HG02642 (cell line): Measurements from ENCODE around the gene INO80B.

Source experiments
- ATAC-seq: cut with Tn5 transposase; IDR thresholded peaks from one replicate; pipeline ENCODE4 v1.9.1; 2021; ENCODE audit warnings: mild to moderate bottlenecking; ENCODE audit not compliant: unreplicated experiment, poor library complexity

Gene INO80B

DNA sequence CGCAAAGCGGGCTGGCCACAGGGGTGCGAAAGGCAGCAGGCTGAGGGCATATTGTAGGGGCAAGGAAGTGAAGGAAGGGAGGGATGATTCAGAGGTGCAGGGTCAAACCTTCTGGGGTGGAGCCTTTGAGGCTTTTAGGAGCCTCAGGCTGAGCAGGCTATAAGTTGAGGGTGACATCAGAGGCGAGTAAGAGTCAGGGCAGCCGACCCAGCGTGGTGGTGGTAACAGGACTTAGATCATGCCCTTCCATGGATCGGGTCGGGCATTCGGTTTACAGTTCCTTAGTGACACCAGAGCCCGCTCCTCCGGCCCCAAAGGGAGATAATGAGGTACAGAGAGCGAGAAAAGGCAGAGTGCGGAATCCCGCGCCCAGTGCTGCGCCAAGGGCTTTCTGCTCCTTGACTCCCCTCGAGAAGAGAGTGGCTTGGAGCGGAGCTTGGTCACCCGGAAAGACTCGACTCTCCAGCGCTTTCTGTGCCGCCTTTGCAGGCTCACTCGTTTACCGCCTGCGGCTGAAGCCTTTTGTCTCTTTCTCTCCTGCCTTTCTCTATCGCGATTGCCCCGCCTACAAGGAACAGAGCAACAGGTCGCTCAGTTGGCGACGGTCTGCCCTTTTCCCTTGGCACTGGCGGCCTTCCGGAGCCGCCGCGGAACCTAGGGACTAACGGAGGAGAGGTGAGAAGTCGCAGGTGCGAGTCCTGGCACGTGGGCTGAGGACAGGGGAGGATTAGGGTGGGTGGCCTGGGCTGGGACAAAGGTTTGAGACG lies 43.8 kb downstream of the INO80B start:
- ATAC-seq = no peak

DNA sequence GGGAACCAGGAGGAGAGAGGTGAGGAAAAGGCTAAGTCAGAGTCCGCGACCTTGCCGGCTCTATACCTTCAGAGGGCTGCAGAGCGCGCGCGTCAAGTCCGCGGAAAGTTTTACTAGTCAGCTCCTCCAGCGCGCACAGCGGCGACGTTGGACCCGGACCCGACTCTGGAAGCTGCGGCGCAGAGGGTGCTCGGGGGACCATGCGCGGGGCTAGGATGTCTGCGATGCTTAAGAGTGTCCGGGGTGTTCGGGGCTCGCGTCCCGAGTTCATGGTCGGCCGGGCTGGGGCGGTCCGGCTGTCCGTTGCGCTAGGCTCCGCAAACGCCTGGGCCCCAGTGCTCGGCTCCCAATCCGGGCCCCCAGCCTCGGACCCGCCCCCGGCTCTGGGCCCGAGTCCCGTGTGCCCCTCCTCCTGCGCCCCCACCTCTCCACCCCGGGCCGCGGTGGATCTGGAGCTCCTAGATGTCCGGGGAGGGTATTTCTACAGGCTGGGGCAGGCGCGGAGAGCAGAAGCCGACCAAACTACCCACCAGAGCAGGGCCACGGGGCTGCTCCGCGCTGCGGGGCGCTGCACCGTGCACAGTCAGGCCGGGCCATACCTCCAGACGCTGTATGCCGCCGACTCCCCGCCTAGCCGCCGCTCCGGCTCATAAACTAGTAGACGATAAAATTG lies 44.5 kb downstream of the INO80B start, which contains the start of gene LBX2:
Gene LBX2, minus strand, starts transcription at position 337 of the 673 bp plus-strand sequence. Its CDS starts 66 bp downstream, at position 271.
- no peak for ATAC-seq

DNA sequence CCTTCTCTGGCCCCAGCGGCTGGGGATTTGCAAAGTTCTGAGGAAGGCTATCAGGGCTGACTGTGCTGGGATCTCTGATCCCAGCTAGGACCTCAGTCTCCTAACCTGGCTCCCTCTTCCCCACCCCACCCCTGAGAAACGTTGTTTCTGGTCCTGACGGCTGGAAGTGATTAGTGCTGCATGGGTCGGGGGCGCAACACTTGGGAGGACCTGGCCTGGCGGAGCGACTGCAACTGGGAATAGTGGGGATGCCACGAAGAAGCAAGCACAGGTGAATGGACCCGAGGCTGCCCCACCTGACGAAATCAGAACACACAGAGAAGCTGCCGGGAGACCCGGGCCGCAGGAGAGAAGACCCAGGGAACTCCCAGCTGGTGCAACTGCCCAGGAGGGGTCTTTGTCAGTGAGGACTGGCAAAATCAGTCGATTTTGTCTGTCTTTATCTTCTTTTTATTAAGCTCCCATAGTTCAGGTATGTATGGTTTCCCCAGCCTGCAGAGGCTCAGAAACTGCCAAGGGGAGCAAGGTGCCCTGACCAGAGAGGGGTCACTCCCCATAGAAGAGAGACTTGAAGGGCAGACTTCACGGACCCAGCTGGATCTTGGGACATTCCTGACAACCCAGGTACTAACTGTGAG lies 45.2 kb downstream of the INO80B start:
- ATAC-seq = no peak

DNA sequence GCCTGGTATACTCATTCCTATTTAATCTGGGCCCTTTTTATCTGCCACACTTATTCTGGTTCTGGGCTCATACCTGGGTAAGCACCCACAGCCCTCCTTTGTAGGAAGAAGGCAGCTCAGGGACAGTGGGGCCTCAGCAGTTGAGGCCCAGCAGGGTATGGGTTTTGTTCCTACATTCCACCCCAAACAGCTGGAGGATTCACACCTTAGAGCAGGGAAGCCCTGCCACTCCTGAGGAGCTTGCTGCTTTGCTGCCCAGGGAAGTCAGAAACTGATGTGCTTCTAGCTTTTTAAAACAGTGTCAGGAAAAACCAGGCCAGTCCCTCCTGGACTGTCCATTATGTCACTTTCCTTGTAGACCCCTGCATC lies 45.7 kb downstream of the INO80B start:
- ATAC-seq = no peak

DNA sequence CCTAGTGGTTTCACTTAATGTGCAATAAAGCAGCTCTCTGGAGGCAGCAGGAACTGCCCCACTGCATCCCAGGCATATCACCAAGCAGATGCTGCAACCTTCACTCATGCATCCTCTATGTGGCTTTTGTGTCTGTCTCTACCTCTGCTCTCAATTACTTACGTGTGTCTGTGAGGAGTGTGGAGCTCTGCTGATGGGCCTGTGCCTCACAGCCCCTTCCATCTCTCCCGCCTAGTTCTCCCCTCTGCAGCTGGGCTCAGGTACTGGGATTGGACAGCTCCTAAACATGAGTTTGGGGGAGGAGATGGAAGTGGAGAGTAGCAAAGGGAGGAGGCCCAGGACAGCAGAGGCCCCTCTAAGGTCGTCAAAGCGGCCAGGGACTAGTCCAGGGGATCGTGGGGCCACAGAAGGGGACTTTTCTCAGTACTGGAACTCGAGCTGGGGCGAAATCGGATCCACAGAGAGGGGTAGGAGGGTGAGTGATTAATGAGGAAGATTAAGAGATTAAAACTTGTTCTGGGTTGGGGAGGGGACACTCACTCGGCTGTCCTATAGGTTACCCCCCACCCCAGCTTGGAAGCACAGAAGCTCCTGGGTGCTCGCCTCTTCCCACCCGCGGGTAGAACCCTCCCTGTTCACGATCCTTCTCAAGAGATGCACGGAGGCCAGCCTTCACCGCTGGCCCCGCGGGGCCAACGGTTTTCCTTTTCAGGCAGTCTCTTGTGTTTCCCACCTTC lies 46.6 kb downstream of the INO80B start:
- no peak for ATAC-seq

DNA sequence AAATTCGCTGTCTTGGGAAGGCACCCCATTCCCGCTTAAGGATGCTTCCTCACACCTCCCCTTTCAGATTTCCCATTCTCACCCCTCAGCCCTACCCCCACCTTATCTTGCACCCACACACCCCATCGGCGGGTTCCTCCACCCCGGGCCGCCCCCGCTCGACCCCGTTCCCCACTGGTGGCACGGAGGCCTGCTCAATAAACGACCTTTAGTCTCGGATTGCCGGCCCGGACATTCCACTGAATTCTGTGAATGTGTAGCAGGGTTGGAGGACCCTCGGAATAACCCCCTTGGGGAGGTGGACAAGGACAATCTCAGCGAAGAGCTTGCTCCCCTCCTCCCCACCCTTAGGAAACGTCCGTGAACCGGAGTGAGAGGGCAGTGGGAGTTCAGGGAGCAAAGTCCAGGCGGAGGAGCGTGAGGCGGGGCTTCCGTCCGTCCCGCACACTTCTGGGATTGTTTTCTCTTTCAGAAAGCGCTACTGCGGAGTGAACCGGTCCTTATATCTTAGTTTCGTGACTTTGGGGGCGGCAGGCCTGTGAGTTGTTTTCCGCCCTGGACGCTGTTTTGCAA lies 47.3 kb downstream of the INO80B start:
- ATAC-seq = no peak

DNA sequence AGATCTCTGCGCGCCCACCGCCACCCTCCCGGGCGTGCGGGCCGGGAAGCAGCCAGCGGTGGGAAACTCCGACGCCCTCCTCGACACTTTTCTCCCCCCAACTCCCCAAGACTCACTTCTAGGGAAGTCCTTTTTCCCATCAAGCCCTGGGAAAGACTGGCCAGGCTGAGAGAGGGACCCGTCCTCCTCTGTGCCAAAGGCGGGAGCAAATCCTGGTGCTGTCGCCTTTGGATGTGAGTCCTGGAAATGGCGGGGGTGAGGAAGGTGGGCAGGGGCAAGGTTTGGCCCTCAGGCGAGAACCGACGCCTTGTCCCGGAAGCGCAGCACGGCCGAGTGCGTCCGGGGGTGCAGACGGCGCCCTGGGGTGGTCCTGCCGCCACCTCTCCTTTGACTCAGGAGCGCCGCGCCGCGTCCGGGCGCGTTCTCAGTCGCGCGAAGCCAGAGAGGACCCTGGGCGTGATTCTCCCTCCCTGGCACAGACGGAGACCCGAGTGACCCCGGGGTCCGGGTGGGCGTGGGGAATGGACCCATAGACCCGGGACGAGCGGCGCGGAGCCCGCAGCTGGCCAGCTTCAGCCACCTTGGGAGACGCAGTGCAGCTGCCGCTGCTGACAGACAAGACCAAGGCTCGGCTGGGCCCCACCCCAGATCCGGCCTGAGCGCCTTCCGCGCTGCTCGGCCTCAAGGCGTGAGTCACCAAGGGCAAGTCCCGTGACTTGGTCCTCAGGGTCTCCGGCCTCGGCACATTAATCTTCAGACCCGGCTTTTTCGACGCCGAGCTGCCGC lies 48.0 kb downstream of the INO80B start:
- ATAC-seq = peak; percentile 36

DNA sequence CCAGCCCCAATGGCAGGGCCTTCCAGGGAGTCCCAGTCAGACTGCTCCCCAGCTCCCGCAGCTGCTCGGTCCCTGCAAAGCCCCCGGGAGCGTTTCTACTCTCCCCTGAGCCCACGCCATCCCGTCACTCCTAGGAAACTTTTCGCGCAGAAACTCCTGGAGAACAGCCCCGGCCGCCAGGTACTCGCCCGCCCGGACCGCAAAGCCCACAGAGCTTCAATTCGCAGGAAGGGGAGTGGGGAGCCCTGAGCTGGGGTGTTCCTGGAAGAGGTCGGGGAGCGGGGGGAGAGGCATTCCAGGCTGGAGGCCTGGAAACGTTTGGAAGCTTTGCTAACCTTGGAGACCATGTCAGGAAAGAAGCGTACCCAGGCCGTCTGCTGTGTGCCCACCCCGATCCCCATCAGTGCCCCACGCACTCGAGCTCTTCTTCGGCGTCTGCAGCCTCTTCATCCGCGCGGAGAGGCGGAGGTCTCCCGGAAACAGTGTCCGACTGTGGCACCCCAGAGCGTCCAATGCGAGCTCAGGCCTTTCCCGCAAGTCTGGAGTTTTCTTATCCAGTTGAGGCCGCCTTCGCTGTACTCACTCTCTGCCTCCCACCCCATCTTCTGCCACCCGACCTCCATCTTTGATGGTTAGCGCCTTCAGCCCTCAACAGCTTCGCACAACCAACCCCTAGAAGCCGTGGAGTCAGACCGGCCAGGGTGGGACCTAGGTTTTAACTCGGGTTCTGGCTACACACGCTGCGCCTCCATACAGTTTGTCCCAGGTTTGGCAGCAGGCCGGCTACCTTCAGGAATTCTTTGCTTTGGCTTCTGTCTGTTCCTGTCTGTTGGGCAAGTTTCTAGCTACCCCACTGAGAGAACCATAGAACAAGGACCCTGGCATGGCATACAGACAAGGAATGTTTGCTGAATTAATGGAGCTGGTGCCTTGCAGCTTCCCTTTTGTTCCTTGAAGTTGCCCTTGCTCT lies 48.9 kb downstream of the INO80B start:
- no peak for ATAC-seq

DNA sequence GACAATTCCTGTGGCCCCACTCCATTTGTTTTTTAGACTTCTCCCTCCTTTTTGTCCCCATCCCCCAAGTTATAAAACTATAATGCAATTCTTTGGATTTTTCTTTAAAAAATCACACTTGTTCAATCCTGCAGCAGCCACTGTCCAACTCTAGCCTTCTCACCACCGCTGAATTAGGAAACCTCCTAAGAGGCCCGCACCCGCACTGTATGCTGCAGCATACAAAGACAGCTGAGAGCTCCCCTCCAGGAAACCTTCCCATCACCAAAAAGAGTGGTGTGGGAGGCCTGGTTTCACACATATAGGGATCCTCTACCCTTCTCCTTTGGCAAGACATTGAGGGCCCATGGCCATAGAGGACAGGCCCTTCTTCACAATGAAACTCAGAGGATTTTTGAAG lies 49.7 kb downstream of the INO80B start:
- ATAC-seq = no peak

DNA sequence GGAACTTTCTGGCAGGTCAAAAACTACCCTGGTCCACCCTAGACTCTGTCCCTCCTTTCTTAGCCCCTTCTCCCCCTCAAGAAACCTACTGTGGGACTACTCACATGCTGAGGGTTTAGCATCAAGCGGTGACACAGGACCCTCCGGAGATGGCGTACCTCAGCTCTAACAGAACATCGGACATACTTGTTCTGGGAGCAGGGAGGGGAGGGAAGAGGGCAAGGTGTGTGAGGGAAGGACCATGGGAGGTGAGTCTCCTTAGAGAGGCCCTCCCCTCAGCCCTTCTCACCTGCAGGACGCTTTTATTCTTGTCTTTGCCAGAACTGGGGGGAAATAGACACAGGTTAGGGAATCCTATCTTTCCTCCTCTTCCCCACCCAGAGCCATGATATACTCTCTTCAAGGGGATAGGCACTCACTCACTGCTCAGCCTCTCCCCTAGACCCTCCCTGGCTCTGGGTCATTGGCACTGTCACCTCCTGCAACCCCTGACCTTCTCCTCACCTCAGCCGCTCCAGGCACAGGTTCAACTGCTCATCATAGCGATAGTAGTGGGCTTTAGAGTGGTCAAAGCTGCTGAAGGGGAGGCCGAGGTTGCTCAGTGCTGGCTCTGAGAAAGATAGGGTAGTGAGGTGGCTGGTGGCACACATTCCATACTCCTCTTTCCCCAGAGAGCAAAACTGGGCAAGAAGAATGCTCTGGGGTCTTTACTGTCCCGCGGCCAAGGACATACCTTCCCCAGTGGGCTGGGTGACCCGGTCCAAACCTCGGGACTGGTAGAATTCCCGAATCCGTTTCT lies 50.8 kb downstream of the INO80B start:
- ATAC-seq = no peak

DNA sequence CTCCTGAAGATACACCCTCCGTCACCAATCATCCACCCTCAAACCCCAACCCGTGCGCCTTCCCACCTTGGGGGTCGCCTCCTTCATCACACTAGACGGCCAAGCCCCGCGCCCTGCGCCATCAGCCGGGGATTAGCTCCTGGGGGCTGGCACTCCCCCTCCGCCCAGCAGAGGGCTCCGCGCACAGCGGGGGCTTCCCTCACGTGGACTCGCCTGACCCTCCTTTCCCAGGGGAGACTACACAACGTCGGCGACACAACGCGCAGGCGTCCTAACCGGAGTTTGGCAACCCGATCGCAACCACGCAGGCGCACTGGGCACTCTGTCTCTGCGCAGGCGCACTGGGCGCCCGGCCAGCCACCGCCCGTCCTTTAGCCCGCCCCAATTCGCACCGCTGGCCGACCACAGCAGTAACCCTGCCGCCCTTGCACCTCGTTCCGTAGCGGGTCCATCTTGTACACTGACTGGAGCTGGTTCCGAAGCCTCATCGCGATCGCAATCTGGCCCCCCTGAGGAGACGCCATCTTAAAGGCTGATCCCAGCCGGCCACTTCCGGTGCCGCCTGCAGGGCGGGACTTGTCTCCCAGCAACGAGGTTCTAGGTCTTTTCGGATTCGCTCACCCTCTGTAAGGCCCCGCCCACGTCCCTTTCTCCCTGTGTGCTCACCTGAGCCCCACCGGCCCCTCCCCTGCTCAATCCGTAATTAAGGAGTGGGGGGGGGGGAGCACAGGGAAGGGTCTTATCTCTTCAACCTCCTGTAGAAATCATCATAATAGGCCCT lies 52.4 kb downstream of the INO80B start, which contains the start of gene PCGF1:
Gene PCGF1, minus strand, starts transcription at position 551 of the 781 bp plus-strand sequence. Its CDS starts 27 bp downstream, at position 524.
- peak; percentile 93 for ATAC-seq
